Activated CD4-positive, CD25-positive, alpha-beta regulatory T cell (primary cell): ENCODE results near the gene SEC23IP.
"Not testable (repeated sequence)": the region's sequence is repeated elsewhere in the genome, so short reads cannot be mapped to it uniquely, and the experiment has no call there.

Experiments
- DNase-seq, 4 experiments: peaks; one replicate each; lab custom pipeline; 2025; lab: John Stamatoyannopoulos, UW

Gene SEC23IP

GRCh38 chr10:119892188-119893065 lies at the start of gene SEC23IP:
SEC23IP (plus strand) TSS chr10:119892730; CDS start chr10:119892783, 53 bp downstream.
- peak; percentile 77 to 81 (median 80) for DNase-seq

GRCh38 chr10:119845656-119846055 lies 46.9 kb upstream of the SEC23IP start:
- no peak for DNase-seq

- DNase-seq: no peak
These were observed 43.3 kb upstream of the SEC23IP start for GRCh38 chr10:119849031-119849789.

GRCh38 chr10:119849944-119850343 lies 42.6 kb upstream of the SEC23IP start:
- DNase-seq: no peak

GRCh38 chr10:119852277-119852676 lies 40.3 kb upstream of the SEC23IP start:
- no peak for DNase-seq

- no peak for DNase-seq
These were observed 39.7 kb upstream of the SEC23IP start for GRCh38 chr10:119852822-119853221.

GRCh38 chr10:119853574-119853973 lies 39.0 kb upstream of the SEC23IP start:
- DNase-seq: no peak

- no peak for DNase-seq
These were observed 34.5 kb upstream of the SEC23IP start for GRCh38 chr10:119858063-119858462.

GRCh38 chr10:119859420-119860258 lies 32.9 kb upstream of the SEC23IP start:
- DNase-seq: no peak

GRCh38 chr10:119860866-119861607 lies 31.5 kb upstream of the SEC23IP start:
- no peak for DNase-seq

GRCh38 chr10:119862524-119862923 lies 30.0 kb upstream of the SEC23IP start:
- DNase-seq: no peak

- no peak for DNase-seq
These were observed 28.5 kb upstream of the SEC23IP start for GRCh38 chr10:119863951-119864565.

GRCh38 chr10:119865699-119866240 lies 26.8 kb upstream of the SEC23IP start:
- no peak for DNase-seq

GRCh38 chr10:119867317-119867716 lies 25.2 kb upstream of the SEC23IP start:
- DNase-seq: no peak

- DNase-seq: not testable (repeated sequence)
These were observed 23.1 kb upstream of the SEC23IP start for GRCh38 chr10:119869398-119869797.

- peak; percentile 12 to 33 (median 22) for DNase-seq
These were observed 20.5 kb upstream of the SEC23IP start for GRCh38 chr10:119871881-119872609.

- no peak for DNase-seq
These were observed 20.0 kb upstream of the SEC23IP start, which contains the start of gene MCMBP for GRCh38 chr10:119872610-119872859. MCMBP (minus strand) TSS chr10:119872843; CDS start chr10:119872584, 259 bp downstream.

GRCh38 chr10:119872860-119873681 lies 19.5 kb upstream of the SEC23IP start:
- peak; percentile 68 to 84 (median 76) for DNase-seq

GRCh38 chr10:119878524-119878923 lies 14.0 kb upstream of the SEC23IP start:
- no peak for DNase-seq
